ENCODE measurements around the gene MRTO4. TPM values are rescaled to one million over a fixed set of nuclear protein-coding genes. Genes with fewer than 3 reads are reported as not detected.

The MRTO4 gene
- total RNA-seq, 1 experiment from 2014 or later, result 79.3 TPM

GRCh38 chr1:19240673-19241538 lies 10.7 kb upstream of the MRTO4 start:
- Histone ChIP-seq H2AFZ (ENCODE audit: low read depth, low read length, poor library complexity, severe bottlenecking) (no peak overlapping the region), H3K9me2 (ENCODE audit: insufficient read depth) (no peaks in the 10 kb centered on the region), H3K27ac (ENCODE audit: low read depth, low read length) (no peak overlapping the region), H4K20me1 (ENCODE audit: insufficient read depth) (peaks cover 3% of the 10 kb centered on the region; the same call in 1 of the 2 replicates), H3K9ac (ENCODE audit: low read length) (no peak overlapping the region), H3K4me1 (ENCODE audit: control insufficient read depth in 1 of 2, insufficient read depth in 2 of 2, low read length in 2 of 2) (no peaks in the 10 kb centered on the region), H3K27me3 (ENCODE audit: insufficient read depth, low read length) (no peaks in the 10 kb centered on the region), H3K36me3 (ENCODE audit: control insufficient read depth in 1 of 2, insufficient read depth in 2 of 2, low read length in 2 of 2) (peaks cover 66 to 73% of the 10 kb centered on the region in 2 experiments), H3K4me3 (replicated peaks in 1 of 2; ENCODE audit: low read depth in 1 of 2, low read length in 2 of 2) (no peak overlapping the region), H3K79me2 (ENCODE audit: insufficient read depth, low read length) (peaks cover 30% of the 10 kb centered on the region), H3K9me3 (ENCODE audit: control insufficient read depth in 1 of 2, insufficient read depth in 1 of 2, low read depth in 1 of 2, low read length in 2 of 2) (no peaks in the 10 kb centered on the region), H3K4me2 (ENCODE audit: low read length) (no peak overlapping the region)
- RAD21 ChIA-PET (ENCODE audit: low non-redundant PET in 1 of 2, low total read pairs in 2 of 2, uncharacterized antibody in 2 of 2, unreplicated experiment in 2 of 2), result no interaction called here
- no TSS peak for BruUV-seq (replicated peaks)
- peak; percentile 72 to 96 (median 92) for TF ChIP-seq CTCF (IDR thresholded peaks at IDR 0.05 in 2 of 3, conservative IDR thresholded peaks at IDR 0.05 in 1 of 3; ENCODE audit: borderline replicate concordance in 1 of 3, insufficient read depth in 1 of 3, low read depth in 2 of 3, low read length in 2 of 3)
- no peak for TF ChIP-seq EZH2 (IDR thresholded peaks at IDR 0.05)
- no peak for TF ChIP-seq MAX (IDR thresholded peaks at IDR 0.05)
- TF ChIP-seq TCF7L2 (IDR thresholded peaks at IDR 0.05; ENCODE audit: borderline replicate concordance, extremely low read depth, insufficient read depth, insufficient read length), result no peak
- peak; percentile 81 for TF ChIP-seq RAD21 (IDR thresholded peaks at IDR 0.05; ENCODE audit: low read depth)
- peak; percentile 44; the same call in 1 of the 2 replicates for TF ChIP-seq CEBPB (IDR thresholded peaks at IDR 0.05; ENCODE audit: low read depth)
- no peak for TF ChIP-seq ZFX (IDR thresholded peaks at IDR 0.05)
- TF ChIP-seq SIN3A (IDR thresholded peaks at IDR 0.05; ENCODE audit: low read depth), result no peak
- ATAC-seq (peak; percentile 95), DNase-seq (ENCODE audit: low read depth, low spot score) (peak; percentile 18)
- CTCF ChIA-PET, result interaction anchor here (0.6 to 1.3 kb wide), 6 partner anchors 9 to 461 kb away, joined by 3 to 8 read pairs (median 4); partner anchors contain the start of gene MRTO4
- POLR2A ChIA-PET, result interaction anchor here (0.6 to 1.0 kb wide), 2 partner anchors 64 to 173 kb away, joined by 3 read pairs; no protein-coding TSS in a partner anchor
- intact Hi-C loops (cut with micrococcal nuclease), result loop anchor here (1.0 to 5.0 kb wide), 3 partner anchors 62 to 359 kb away; no protein-coding TSS in a partner anchor
